Liver (tissue), 9 donors: ENCODE measurements around the gene MYO1B. TPM values are rescaled to one million over a fixed set of nuclear protein-coding genes. Genes with fewer than 3 reads are reported as not detected.

ENCODE experiments used
- DNase-seq: peaks from one replicate; pipeline ENCODE4 v3.0.0-alpha.2; 2017; ENCODE audit warnings: low spot score
- H3K27ac ChIP-seq, 2 donors: one replicate each; pipeline ENCODE4 v1.7.0; 2013; ENCODE audit warnings: inconsistent platforms in 2 of 2, low read length in 2 of 2, control low read depth in 1 of 2, low read depth in 1 of 2, mild to moderate bottlenecking in 1 of 2
- H3K27me3 ChIP-seq, 4 donors: one replicate each; pipeline versions ENCODE4 v1.6.1 to v1.7.0; 2013; ENCODE audit warnings: low read length in 3 of 4, inconsistent platforms in 1 of 4, mild to moderate bottlenecking in 1 of 4, moderate library complexity in 1 of 4; ENCODE audit not compliant: control insufficient read depth in 4 of 4, insufficient read depth in 4 of 4
- H3K36me3 ChIP-seq, 4 donors: one replicate each; pipeline versions ENCODE4 v1.6.1 to v1.7.0; 2013; ENCODE audit warnings: low read length in 3 of 4, mild to moderate bottlenecking in 3 of 4, low read depth in 1 of 4, moderate library complexity in 1 of 4; ENCODE audit not compliant: control insufficient read depth in 4 of 4, insufficient read depth in 3 of 4
- H3K4me1 ChIP-seq, 4 donors: one replicate each; pipeline versions ENCODE4 v1.6.1 to v1.7.0; 2013; ENCODE audit warnings: low read length in 3 of 4, mild to moderate bottlenecking in 3 of 4, moderate library complexity in 1 of 4; ENCODE audit not compliant: control insufficient read depth in 4 of 4, insufficient read depth in 4 of 4
- H3K4me3 ChIP-seq, 3 donors: one replicate each; pipeline versions ENCODE4 v1.6.1 to v1.7.0; 2013; ENCODE audit warnings: low read length in 3 of 3, control low read depth in 1 of 3, low read depth in 1 of 3, mild to moderate bottlenecking in 1 of 3
- H3K9ac ChIP-seq, 2 donors: one replicate each; pipeline ENCODE4 v1.7.0; 2013; ENCODE audit warnings: low read length in 2 of 2, mild to moderate bottlenecking in 2 of 2, moderate library complexity in 2 of 2, control low read depth in 1 of 2, low read depth in 1 of 2
- H3K9me3 ChIP-seq, 4 donors: one replicate each; pipeline versions ENCODE4 v1.6.1 to v1.7.0; 2013; ENCODE audit warnings: low read length in 3 of 4; ENCODE audit not compliant: control insufficient read depth in 4 of 4
- EGR1 ChIP-seq, 2 donors: IDR thresholded peaks; 2 replicates each; pipeline ENCODE4 v1.6.1; 2016 to 2018; ENCODE audit warnings: antibody characterized with exemption in 2 of 2, low read depth in 2 of 2
- FOXA1 ChIP-seq: IDR thresholded peaks from 2 replicates; pipeline ENCODE4 v1.6.1; 2016; ENCODE audit warnings: antibody characterized with exemption
- FOXA2 ChIP-seq: IDR thresholded peaks from 2 replicates; pipeline ENCODE4 v1.6.1; 2016; ENCODE audit warnings: antibody characterized with exemption
- GABPA ChIP-seq, 2 donors: IDR thresholded peaks in 1 of 2; conservative IDR thresholded peaks in 1 of 2; 2 replicates each; pipeline ENCODE4 v1.6.1; 2016; ENCODE audit warnings: antibody characterized with exemption in 2 of 2, mild to moderate bottlenecking in 1 of 2, moderate library complexity in 1 of 2
- HNF4A ChIP-seq, 2 donors: conservative IDR thresholded peaks; 2 replicates each; pipeline ENCODE4 v1.6.1; 2016; ENCODE audit warnings: antibody characterized with exemption in 2 of 2, mild to moderate bottlenecking in 2 of 2
- HNF4G ChIP-seq: IDR thresholded peaks from 2 replicates; pipeline ENCODE4 v1.6.1; 2016; ENCODE audit warnings: antibody characterized with exemption
- JUND ChIP-seq, 2 donors: IDR thresholded peaks; 2 replicates each; pipeline ENCODE4 v1.6.1; 2016; ENCODE audit warnings: antibody characterized with exemption in 2 of 2
- MAX ChIP-seq: IDR thresholded peaks from 2 replicates; pipeline ENCODE4 v1.6.1; 2016; ENCODE audit warnings: antibody characterized with exemption
- NR2F2 ChIP-seq: IDR thresholded peaks from 2 replicates; pipeline ENCODE4 v1.6.1; 2016; ENCODE audit warnings: antibody characterized with exemption
- RAD21 ChIP-seq, 2 donors: IDR thresholded peaks; 2 replicates each; pipeline ENCODE4 v1.6.1; 2016; ENCODE audit warnings: antibody characterized with exemption in 2 of 2, mild to moderate bottlenecking in 2 of 2
- RXRA ChIP-seq, 2 donors: IDR thresholded peaks; 2 replicates each; pipeline ENCODE4 v1.6.1; 2017 to 2018; ENCODE audit warnings: antibody characterized with exemption in 2 of 2, mild to moderate bottlenecking in 1 of 2
- SP1 ChIP-seq: IDR thresholded peaks from 2 replicates; pipeline ENCODE4 v1.6.1; 2018; ENCODE audit warnings: antibody characterized with exemption, mild to moderate bottlenecking
- TAF1 ChIP-seq: conservative IDR thresholded peaks from 2 replicates; pipeline ENCODE4 v1.6.1; 2016; ENCODE audit warnings: antibody characterized with exemption, mild to moderate bottlenecking
- YY1 ChIP-seq: IDR thresholded peaks from 2 replicates; pipeline ENCODE4 v1.6.1; 2016; ENCODE audit warnings: antibody characterized with exemption, mild to moderate bottlenecking
- ZBTB33 ChIP-seq: IDR thresholded peaks from 2 replicates; pipeline ENCODE4 v1.6.1; 2016; ENCODE audit warnings: antibody characterized with exemption
- WGBS: extraction: QIAGEN DNeasy Blood & Tissue Kit; methylation state at CpG from one replicate; pipeline ENCODE4 v1.1.7; 2013; 5-methylcytosine and 5-hydroxymethylcytosine counted together
- polyA plus RNA-seq, 2 donors: library from polyadenylated mRNA; stranded (reverse) in 1 of 2; unstranded in 1 of 2; fragments of 200-250 nt in 1 of 2; fragments of >200 nt in 1 of 2; fragmentation: Nextera tagmentation in 1 of 2; extraction: Ambion mirVana in 1 of 2; gene quantifications; one replicate each; pipeline versions ENCODE4 v1.2.1 to v1.2.3, GENCODE V29; 2013 to 2015
- total RNA-seq, 2 donors: library from RNA; depleted of rRNA; stranded (reverse); fragments of >200 nt; gene quantifications; one replicate each; pipeline ENCODE4 v1.2.3, GENCODE V29; 2014
- TF ChIP-seq, protein P1 (sequence below): IDR thresholded peaks from 2 replicates; pipeline ENCODE4 v1.6.1; 2016; ENCODE audit warnings: antibody characterized with exemption, mild to moderate bottlenecking
- TF ChIP-seq, protein P2 (sequence below): fragments of 150-350 bp; IDR thresholded peaks from 2 replicates; pipeline ENCODE4 v1.5.1; 2017; ENCODE audit warnings: improper control_type of control experiment, low read depth, low read length; ENCODE audit not compliant: missing input control
- TF ChIP-seq, protein P3 (sequence below): IDR thresholded peaks from 2 replicates; pipeline ENCODE4 v1.6.1; 2016; ENCODE audit warnings: antibody characterized with exemption
- donor health status: healthy.
- donor health status: healthy.
- donor health status: healthy.
- donor health status: healthy.
- donor health status: healthy.

The MYO1B gene
- total and polyA plus RNA-seq, 4 donors = 66.5 to 434 (median 117) TPM

DNA sequence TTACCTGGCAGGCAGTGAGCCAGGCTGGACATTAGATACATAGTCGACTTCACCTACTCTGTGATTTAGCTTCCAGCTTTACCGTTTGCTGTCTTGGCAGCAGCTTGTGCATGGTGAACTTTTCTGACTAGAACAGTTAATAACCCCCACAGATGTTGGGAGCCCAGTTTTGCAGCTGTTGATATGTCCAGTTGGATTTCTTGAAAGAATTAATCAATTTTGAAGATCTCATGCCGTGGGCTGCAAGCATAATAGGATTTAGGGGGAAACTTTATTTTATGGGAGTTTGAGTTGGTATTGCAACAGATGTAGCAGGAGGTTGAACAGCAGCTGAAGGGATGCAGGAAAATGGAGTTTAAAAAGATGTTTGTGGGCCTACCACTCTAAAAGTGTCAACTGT is 13.8 kb downstream of the MYO1B start:
- peaks cover 16 to 59% (median 46%) of the 10 kb centered on the region in 4 donors for H3K4me1 ChIP-seq
- H3K27ac ChIP-seq = no peak overlapping the region
- no peak overlapping the region for H3K9ac ChIP-seq
- DNase-seq = no peak
- no peak for TF ChIP-seq FOXA1
- no peak for TF ChIP-seq MAX
- TF ChIP-seq HNF4A (conservative IDR thresholded peaks at IDR 0.05) = no peak
- no peak for TF ChIP-seq HNF4G
- TF ChIP-seq SP1 = no peak
- no peak for TF ChIP-seq RXRA (IDR thresholded peaks at IDR 0.05)
- TF ChIP-seq, protein P1, sequence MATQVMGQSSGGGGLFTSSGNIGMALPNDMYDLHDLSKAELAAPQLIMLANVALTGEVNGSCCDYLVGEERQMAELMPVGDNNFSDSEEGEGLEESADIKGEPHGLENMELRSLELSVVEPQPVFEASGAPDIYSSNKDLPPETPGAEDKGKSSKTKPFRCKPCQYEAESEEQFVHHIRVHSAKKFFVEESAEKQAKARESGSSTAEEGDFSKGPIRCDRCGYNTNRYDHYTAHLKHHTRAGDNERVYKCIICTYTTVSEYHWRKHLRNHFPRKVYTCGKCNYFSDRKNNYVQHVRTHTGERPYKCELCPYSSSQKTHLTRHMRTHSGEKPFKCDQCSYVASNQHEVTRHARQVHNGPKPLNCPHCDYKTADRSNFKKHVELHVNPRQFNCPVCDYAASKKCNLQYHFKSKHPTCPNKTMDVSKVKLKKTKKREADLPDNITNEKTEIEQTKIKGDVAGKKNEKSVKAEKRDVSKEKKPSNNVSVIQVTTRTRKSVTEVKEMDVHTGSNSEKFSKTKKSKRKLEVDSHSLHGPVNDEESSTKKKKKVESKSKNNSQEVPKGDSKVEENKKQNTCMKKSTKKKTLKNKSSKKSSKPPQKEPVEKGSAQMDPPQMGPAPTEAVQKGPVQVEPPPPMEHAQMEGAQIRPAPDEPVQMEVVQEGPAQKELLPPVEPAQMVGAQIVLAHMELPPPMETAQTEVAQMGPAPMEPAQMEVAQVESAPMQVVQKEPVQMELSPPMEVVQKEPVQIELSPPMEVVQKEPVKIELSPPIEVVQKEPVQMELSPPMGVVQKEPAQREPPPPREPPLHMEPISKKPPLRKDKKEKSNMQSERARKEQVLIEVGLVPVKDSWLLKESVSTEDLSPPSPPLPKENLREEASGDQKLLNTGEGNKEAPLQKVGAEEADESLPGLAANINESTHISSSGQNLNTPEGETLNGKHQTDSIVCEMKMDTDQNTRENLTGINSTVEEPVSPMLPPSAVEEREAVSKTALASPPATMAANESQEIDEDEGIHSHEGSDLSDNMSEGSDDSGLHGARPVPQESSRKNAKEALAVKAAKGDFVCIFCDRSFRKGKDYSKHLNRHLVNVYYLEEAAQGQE = no peak
- no peaks in the 10 kb centered on the region for H3K36me3 ChIP-seq
- H3K27me3 ChIP-seq = no peaks in the 10 kb centered on the region
- 42% methylated on average over 3 of the region's 3 CpGs for WGBS
- no peak overlapping the region for H3K4me3 ChIP-seq
- H3K9me3 ChIP-seq = no peaks in the 10 kb centered on the region

- Histone ChIP-seq H3K4me3 (peak overlapping the region; percentile 35 to 94 (median 46)), H3K9me3 (no peaks in the 10 kb centered on the region), H3K36me3 (no peaks in the 10 kb centered on the region), H3K4me1 (peaks cover 6 to 49% (median 39%) of the 10 kb centered on the region in 4 donors), H3K27ac (peak overlapping the region; percentile 69 to 77), H3K27me3 (no peaks in the 10 kb centered on the region), H3K9ac (peak overlapping the region in 1 of 2 donors; percentile 27)
- WGBS = 67% methylated on average over 5 of the region's 5 CpGs
- TF ChIP-seq EGR1 (IDR thresholded peaks at IDR 0.05; ENCODE audit: low read depth in 2 of 2) = no peak
- no peak for TF ChIP-seq FOXA2
- TF ChIP-seq, protein P2, sequence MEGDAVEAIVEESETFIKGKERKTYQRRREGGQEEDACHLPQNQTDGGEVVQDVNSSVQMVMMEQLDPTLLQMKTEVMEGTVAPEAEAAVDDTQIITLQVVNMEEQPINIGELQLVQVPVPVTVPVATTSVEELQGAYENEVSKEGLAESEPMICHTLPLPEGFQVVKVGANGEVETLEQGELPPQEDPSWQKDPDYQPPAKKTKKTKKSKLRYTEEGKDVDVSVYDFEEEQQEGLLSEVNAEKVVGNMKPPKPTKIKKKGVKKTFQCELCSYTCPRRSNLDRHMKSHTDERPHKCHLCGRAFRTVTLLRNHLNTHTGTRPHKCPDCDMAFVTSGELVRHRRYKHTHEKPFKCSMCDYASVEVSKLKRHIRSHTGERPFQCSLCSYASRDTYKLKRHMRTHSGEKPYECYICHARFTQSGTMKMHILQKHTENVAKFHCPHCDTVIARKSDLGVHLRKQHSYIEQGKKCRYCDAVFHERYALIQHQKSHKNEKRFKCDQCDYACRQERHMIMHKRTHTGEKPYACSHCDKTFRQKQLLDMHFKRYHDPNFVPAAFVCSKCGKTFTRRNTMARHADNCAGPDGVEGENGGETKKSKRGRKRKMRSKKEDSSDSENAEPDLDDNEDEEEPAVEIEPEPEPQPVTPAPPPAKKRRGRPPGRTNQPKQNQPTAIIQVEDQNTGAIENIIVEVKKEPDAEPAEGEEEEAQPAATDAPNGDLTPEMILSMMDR = no peak
- TF ChIP-seq RAD21 (IDR thresholded peaks at IDR 0.05) = no peak
- TF ChIP-seq YY1 = no peak
- TF ChIP-seq, protein P3, sequence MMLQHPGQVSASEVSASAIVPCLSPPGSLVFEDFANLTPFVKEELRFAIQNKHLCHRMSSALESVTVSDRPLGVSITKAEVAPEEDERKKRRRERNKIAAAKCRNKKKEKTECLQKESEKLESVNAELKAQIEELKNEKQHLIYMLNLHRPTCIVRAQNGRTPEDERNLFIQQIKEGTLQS = no peak
- no peak for TF ChIP-seq NR2F2
- no peak for TF ChIP-seq HNF4A (conservative IDR thresholded peaks at IDR 0.05)
- no peak for TF ChIP-seq GABPA (IDR thresholded peaks at IDR 0.05 in 1 of 2, conservative IDR thresholded peaks at IDR 0.05 in 1 of 2)
- no peak for TF ChIP-seq ZBTB33
- TF ChIP-seq TAF1 = no peak
- TF ChIP-seq SP1 = no peak
- TF ChIP-seq, protein P1 = no peak
- TF ChIP-seq MAX = no peak
- TF ChIP-seq JUND (IDR thresholded peaks at IDR 0.05) = no peak
- no peak for TF ChIP-seq FOXA1
- no peak for TF ChIP-seq RXRA (IDR thresholded peaks at IDR 0.05)
- no peak for TF ChIP-seq HNF4G
- no peak for DNase-seq
Measured at GRCh38 chr2:191262436-191262835, 17.2 kb downstream of the MYO1B start.
